K562 (cell line): ENCODE results near the gene SEPTIN12. TPM values are rescaled to one million over a fixed set of nuclear protein-coding genes. Genes with fewer than 3 reads are reported as not detected.

ENCODE experiments used
- FUS ChIP-seq: fragments of 200-400 bp; formaldehyde crosslinking; optimal IDR thresholded peaks from 2 replicates; pipeline ENCODE3; 2017; ENCODE audit warnings: low read depth, low read length
- ZBTB40 ChIP-seq, 2 experiments: fragments of 450-650 bp in 1 of 2; sonication (generic) in 1 of 2; formaldehyde crosslinking in 1 of 2; IDR thresholded peaks; 2 replicates each; pipeline versions ENCODE4 v1.7.1 to v1.9.0; 2016 to 2022; ENCODE audit warnings: inconsistent platforms in 1 of 2, mild to moderate bottlenecking in 1 of 2, missing genetic modification reagents in 1 of 2
- ZFP1 ChIP-seq: fragments of 450-650 bp; formaldehyde crosslinking; IDR thresholded peaks from 2 replicates; pipeline ENCODE4 v1.4.0; 2020; ENCODE audit warnings: mild to moderate bottlenecking, mixed read lengths
- polyA plus RNA-seq, 8 experiments: library from polyadenylated mRNA; depleted of rRNA in 4 of 8; stranded (reverse) in 5 of 8; unstranded in 3 of 8; fragments of >200 nt; fragmentation: Nextera tagmentation in 2 of 8; fragmentation: Illumina TruSeq in 1 of 8; extraction: Ambion mirVana in 2 of 8; extraction: Trizol in 1 of 8; gene quantifications; 2 replicates each; pipeline versions ENCODE4 v1.2.1 to v1.2.3, GENCODE V29; 2011 to 2014; ENCODE audit warnings: inconsistent platforms in 1 of 8, missing spikeins in 1 of 8
- total RNA-seq, 7 experiments: library from RNA; depleted of rRNA in 6 of 7; stranded (reverse); fragments of >200 nt in 6 of 7; fragmentation: Illumina TruSeq in 2 of 7; extraction: Trizol in 2 of 7; gene quantifications; 2 replicates each; pipeline versions ENCODE4 v1.2.1 to v1.2.3, GENCODE V29; 2011 to 2021; ENCODE audit warnings: low replicate concordance in 1 of 7

Gene SEPTIN12
- total and polyA plus RNA-seq, 9 of the 15 experiments (the other 6 are each of a cell fraction or from before 2014, with no cell fraction given), result not detected

GRCh38 chr16:4831616-4832015, 43.5 kb upstream of the SEPTIN12 start (continued):
- TF ChIP-seq FUS, result no peak
- no peak for TF ChIP-seq ZFP1 (CRISPR knock-in tag)
- no peak for TF ChIP-seq ZBTB40 (IDR thresholded peaks at IDR 0.05)
- TF ChIP-seq ZBTB40 (CRISPR knock-in tag; IDR thresholded peaks at IDR 0.05), result no peak
